Measurements from ENCODE around the gene ACE2.

ACE2 gene

DNA sequence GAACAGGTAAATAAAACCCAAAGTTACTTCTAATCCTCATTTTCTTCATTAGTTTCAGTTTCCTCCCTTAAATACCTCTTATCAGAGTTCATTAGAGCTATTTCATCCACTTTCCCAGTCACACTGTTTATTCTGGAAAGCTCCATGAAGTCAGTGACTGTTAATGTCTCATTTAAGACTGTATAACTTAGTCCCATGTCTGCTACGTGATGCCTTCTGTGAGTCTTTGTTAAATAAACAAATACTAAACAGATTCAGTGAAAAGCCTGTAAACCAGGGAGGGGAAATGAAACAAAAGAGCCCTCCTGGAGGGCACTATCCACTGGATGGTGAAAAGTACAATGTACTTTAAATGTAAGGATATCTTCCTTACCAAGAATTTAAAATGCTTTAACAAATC lies 24.7 kb downstream of the ACE2 start:
- peak; percentile 33 for DNase-seq (ENCODE audit: low read depth, low spot score)

DNA sequence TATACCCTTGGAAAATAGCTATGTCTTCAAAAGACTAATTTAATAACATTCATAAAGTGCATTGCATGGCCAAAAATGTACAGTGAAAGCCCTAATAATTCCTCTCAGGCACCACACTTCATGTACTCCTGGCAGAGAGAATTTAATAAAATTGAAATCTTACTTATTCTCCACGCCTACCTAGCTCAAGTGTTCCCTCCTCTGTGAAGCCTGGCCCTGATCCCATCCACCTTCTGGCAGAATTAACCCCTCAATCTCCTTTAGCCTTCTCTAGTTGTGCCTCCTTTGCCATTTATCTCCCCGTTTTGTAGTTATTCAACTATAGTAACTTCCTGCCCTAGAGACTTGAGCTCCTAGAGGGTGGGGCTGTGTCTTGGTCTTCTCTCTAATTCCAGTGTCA lies 26.7 kb downstream of the ACE2 start:
- DNase-seq (ENCODE audit: low read depth, low spot score) = no peak

DNA sequence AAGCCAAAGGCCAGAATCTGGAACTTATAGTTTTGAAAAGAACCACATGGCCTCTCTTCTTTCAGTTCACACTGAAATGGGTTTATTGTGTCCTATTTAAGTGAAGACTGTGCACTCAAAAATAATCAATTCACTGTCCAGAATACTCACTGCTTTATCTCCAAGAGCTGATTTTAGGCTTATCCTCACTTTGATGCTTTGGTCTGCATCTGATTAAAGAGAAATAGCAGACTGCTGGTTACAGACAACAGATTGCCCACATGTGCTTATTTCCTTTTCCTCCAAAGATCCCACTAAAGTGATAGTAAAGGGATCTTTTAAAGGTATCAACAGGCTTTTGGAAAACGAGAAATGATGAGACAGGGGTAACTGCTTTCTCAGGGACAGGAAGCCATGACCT lies 30.6 kb downstream of the ACE2 start:
- no peak for DNase-seq (ENCODE audit: low read depth, low spot score)

DNA sequence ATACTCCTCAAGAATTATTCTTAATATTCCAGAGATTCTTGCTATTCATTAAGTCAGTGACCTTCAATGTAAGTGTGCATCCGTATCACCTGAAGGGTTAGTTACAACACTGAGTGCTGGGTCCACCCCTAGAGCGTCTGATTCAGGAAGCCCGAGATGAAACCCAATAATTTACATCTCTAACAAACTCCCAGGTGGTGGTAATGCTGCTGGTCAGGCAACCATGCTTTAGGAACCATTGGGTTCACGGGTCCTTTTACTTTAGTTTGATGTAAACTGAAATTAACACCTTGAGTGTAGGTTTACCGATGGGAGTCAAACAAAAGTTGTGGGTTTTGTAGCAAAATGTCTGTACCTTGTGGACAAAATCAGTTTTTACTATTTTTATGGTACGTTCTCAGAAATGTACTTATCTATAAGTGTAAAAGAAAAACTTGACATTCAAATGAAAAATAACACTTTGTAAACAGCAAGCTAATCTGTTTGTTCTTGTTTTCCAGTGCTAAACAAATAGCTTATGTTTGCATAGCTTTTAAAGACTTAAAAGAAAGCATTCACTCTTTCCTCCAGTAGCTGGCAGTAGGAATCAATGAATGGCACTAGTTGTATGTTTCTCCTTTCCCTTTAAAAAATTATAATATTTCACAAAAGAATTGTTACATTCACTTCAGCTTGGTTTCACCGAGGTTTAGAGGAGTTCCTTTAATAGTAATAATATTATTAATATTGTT lies 32.7 kb downstream of the ACE2 start:
- DNase-seq (ENCODE audit: low read depth, low spot score) = peak; percentile 23

DNA sequence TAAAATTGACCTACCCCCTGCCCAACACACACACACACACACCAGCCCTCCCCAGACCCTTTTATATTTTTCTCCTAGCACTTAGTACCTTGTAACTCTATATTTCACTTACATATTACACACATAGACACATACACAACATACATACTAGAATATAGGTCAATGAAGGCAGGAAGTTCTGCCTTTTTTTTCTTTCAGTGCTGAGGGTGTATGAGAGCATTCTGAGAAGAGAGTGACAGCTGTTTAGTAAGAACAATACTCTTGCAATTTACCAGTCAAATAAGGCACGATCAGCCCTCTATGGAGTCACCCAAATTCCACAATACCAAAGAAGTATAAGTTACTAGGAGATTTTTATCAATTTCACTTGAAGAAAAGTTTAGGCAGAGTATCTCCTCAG lies 33.5 kb downstream of the ACE2 start:
- DNase-seq (ENCODE audit: low read depth, low spot score) = no peak

DNA sequence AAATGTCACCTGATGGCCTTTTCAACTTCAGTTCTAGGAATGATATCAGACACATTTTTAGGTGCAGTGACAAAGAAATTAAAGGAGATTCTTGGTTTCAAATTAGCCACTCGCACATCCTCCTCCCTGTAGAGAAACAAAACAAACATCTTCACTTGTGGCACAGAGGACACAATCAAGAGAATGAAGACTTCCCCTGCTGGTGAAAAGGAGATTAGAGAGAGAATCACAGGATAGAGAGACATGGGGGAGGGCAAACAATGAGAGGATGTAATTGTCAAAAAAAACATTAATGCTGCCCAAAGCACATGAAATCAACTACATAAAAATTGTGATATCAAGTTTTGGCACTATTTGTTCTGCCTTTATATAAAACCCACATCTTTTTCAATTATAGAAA lies 34.5 kb downstream of the ACE2 start:
- DNase-seq (ENCODE audit: low read depth, low spot score) = no peak

DNA sequence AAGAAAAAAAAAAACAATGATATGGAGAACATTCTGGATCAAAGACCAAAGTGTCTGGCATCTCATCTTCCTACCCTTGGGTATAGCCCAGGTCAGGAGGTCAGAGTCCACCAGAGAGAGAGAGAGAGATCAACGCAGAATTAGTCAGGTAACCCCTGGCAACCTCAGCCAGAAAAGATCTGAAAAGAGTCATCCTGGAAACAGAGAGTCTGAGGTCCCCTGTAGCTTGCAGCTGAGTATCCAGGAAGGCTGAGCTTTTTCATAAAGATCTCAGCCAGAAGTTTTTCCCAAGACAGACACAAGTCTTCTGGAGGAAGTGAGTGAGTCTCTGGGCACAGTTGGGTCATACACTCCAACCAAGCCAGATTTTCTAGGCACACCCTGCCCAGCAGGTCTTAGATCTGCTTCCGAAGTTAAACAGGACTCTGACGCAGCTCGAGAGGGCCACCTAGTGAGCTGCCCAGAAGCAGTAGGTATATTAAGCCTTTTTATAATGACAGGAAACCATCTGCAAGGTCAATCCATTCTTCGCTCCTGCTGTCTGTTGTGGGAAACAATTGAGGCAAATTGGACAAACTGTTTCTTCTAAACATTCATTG lies 35.7 kb downstream of the ACE2 start:
- DNase-seq (ENCODE audit: low read depth, low spot score) = peak; percentile 66

DNA sequence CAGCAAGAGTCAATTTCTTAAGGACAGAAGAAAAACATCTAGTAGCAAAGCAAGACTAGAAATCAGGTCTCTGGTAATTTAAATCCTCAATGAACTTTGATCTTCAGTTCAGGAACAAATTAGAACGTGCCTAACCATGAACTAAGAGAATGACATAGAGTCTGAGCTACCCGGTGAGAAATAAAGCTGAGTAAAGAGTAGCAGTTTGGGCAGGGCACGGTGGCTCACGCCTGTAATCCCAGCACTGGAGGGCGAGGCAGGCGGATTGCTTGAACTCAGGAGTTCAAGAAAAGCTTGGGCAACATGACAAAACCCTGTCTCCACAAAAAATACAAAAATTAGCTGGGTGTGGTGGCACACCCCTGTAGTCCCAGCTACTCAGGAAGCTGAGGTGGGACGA lies 37.7 kb downstream of the ACE2 start:
- DNase-seq (ENCODE audit: low read depth, low spot score) = no peak

DNA sequence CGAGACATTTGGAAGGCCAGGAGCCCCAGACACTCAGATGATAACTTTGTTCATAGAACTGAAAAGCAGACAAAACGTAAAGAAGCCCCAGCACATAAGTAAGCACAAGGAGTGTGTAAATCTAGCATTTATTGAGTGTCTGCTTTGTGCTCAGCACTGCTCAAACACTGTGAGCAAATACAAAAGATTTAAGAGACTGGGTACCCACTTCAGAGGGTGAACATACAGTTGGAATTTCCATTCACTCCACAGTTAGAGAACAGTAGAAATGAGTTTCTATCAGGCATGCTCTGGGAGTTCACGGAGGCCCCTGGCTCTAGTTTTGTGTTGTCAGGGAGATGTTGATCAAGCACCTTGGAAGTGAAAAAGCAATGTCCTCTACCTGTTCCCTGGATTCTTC lies 39.8 kb downstream of the ACE2 start:
- DNase-seq (ENCODE audit: low read depth, low spot score) = no peak

DNA sequence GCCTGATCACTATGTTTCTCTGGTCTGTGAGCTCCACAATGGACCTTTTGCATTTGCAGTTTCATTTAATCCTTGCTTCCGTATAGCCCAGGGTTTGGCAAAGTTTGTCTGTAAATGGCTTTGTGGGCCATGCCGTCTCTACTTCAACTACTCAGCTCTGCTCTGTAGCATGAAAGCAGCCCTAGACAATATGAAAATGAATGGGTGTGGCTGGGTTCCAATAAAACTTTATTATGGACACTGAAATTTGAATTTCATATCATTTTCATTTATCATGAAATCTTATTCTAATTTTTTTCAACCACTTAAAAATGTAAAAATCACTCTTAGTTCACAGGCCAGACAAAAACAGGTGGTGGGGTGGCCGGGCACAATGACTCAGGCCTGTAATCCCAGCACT lies 41.5 kb downstream of the ACE2 start:
- no peak for DNase-seq (ENCODE audit: low read depth, low spot score)

DNA sequence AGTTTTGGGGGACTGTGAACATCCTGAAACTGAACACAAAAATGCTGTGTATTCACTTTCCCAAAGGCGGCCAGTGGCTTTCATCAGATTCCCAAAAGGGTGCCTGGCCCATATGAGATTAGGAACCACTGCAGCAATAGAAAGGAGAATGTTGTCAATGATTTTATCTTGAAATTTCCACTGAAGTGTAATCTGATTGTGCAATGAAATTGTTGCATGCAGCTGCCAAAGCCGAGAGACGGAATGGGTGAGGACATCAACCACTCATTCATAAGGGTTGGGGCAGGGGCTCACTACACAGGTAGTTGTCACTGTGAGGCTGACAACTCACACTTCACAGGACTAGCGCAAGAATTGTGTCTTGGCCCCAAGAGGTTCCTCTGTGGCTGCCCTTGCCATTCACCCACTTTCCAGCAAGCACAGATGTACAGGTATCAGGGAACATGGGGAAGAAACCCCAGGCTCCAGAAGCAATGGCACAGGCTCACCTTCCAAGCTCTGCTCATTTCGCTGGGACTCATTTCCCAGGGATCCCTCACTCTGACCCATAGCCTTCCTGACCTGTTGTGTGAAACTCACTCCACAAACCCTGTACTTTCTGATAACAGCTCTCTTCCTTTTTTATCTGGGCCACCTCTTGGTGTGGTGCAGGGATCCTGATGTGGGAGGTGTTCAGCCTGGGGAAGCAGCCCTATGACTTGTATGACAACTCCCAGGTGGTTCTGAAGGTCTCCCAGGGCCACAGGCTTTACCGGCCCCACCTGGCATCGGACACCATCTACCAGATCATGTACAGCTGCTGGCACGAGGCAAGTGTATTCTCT lies 51.4 kb downstream of the ACE2 start:
- DNase-seq (ENCODE audit: low read depth, low spot score) = no peak

DNA sequence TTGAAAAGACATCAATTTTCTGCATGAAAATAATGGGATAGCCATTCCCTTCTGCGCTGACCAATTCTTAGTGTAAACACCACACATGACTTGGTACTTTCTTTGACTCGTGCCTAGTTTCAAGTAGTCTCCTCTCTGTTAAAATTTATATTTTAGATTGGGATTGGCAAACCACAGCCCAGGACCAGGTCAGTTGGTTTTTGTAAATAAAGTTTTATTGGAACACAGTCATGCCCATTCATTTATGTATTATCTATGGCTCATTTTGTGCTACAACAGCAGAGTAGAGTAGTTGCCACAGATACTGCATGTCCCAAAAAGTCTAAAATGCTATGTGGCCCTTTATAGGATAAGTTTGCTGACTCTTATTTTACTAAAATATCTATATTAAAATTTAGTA lies 53.4 kb downstream of the ACE2 start:
- no peak for DNase-seq (ENCODE audit: low read depth, low spot score)

DNA sequence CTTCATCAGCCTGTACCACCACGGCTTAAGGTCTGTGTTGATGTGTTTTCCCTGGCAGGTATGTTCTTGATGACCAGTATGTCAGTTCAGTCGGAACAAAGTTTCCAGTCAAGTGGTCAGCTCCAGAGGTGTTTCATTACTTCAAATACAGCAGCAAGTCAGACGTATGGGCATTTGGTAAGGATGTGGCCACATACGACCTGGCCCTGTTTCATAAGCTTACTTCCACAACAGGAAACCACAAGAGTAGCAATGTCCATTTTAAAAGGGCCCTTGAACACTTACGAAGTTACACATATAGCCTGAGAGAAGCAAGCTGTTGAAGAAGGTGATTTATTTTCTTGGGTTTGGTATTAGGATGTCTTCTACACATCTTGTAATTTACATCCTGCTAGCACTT lies 54.0 kb downstream of the ACE2 start:
- no peak for DNase-seq (ENCODE audit: low read depth, low spot score)

DNA sequence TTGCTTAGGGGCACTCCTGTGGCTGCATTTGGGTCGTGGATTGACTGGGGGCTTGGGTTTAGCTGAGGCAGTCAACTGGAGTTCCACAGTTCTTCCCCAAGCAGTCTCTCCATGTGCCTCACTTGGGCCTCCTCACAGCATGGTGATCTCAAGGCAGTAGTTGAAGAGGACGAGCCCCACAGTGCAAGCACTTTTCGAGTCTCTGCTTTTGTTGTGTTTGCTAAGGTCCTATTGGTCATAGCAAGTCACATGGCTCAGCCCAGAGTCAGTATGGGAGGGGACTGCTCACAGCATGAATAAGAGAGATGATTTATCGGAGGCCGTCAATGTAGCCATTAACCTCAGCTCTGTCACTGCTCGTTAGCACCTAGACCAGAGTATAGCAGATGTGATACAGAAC lies 70.4 kb downstream of the ACE2 start:
- no peak for DNase-seq (ENCODE audit: low read depth, low spot score)

DNA sequence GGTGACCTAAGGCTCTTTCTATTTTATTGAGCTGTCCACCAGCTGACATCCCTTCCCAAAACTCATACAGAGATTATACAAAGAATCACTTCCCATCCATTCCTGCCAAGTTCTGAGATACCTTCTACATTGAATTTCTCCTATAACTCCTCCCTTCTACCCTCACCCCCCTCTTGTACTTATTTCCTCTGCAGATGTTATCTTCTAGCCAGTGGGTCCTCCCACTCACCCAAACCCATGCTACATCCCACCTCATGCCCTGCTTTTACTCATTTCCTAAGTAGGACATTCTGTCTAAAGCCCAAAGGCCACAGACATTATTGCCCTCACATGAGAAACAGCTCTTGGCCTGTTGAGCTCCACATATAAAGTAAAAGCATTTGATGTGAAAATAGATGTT lies 71.6 kb downstream of the ACE2 start:
- no peak for DNase-seq (ENCODE audit: low read depth, low spot score)

DNA sequence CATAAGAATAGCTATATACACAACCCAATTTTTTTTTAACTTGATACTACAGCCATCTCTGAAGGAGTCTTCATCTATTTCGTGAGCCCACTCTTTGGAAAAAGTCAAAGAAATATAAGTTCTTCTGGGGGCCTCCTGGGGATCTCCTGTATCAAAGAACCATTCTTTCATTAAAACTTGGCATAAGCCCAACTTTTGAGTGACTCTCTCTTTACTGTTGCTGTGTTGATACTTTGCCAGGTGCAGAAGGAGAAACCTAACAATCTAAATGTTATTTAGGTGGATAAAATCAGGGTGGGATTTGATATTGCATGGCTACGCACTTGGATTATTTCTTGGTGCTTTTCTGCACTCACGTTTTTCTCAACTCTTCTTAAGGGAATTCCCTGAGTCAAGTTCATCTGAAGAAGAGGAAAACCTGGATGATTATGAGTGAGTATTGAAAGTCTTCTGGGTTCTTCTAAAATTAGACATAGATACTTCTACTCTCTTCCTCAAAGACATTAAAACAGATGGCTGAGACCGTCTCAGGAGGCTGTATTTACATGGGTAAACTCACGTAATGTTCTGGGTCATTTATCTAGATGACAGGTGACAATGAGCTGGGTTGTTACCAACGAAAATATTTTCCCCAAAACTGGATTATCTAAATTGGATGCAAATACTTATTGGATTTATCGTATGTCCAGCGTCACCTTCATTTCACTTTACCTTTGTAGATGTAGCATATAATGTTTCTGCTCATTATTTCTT lies 74.9 kb downstream of the ACE2 start:
- no peak for DNase-seq (ENCODE audit: low read depth, low spot score)

DNA sequence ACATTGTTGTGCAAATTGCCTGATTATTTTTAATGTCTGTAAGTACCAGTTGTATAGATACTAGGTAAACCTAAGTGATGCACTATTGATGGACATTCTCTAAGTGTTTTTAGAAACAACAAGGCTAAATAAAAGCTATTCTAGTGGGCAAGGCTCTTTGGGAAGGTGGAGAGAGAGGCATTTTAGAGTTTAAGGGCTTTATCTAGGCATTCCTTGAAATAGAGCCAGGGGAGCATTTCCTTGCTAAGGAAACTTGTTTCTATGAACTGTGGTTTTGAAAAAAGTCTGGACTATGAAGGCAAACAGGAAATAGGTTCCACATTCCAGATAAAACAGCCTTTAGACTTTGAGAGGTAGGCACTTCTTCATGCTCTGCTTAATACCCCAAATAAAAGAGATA lies 76.3 kb downstream of the ACE2 start:
- peak; percentile 77 for DNase-seq (ENCODE audit: low read depth, low spot score)

DNA sequence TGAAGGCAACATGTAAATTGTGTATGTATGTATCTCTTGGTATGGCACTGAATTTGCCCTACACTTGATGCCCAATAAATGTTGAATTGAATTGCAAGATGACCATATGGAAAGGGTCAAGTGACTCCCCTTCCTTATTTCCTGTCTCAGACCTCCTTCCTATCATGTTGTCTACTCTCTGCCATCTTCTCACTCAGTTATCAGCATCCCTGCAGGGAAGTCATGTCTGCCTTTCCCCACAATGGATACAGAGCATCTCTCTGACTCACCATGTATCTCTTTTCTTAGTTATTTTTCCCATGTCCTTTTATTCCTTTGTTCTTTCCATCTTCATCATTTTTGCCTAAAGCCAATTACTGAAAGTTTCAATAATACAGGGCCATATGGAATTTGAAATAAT lies 77.7 kb downstream of the ACE2 start:
- DNase-seq (ENCODE audit: low read depth, low spot score) = no peak

DNA sequence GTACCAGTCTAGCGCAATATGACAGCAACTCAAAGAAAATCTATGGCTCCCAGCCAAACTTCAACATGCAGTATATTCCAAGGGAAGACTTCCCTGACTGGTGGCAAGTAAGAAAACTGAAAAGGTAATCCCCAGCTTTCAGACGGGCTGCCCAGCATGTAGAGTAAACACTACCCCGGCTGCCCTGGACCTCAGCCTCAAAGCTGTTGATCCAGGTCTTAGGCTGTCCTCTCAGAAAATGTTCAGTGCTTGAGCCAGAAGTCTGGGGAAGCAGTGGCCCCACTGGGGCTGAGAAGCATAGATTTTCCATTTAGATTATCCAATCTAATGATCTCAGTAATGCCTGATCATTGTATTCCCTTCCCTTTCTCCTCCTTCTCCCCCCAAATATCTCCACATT lies 78.3 kb downstream of the ACE2 start:
- no peak for DNase-seq (ENCODE audit: low read depth, low spot score)

DNA sequence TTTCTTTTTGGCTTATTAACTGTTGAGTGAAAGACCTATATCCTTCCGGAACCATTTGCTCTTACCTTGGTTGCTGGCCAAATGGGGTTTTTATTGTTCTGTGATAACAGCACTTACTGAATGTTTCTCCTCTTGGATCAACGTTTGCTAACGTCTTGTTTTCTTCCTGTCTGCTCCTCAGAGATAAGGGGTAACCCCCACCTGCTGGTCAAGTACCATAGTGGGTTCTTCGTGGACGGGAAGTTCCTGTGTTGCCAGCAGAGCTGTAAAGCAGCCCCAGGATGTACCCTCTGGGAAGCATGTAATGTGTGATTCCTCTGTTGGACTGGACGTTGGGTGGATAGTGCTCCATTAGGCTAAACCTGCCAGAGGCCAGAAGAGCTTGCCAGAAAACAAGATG lies 84.8 kb downstream of the ACE2 start:
- DNase-seq (ENCODE audit: low read depth, low spot score) = no peak

DNA sequence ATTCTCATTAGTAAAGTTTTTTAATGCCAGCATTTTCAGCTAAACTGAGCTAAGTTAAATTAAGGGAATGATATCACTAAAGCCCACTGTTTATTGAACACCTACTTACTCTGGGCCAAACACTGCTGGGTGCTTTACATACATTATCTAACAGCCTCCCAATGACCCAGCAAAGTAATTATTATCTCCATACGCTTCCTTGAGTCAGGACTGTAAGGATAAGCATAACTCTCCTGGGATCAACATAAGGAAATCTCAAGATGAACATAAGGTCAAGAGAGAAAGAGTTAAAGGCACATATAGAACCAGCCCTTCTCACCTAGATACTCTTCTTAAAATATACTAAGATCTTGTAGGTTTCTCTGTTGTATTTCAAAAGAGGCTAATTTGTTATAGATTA lies 86.5 kb downstream of the ACE2 start:
- no peak for DNase-seq (ENCODE audit: low read depth, low spot score)

DNA sequence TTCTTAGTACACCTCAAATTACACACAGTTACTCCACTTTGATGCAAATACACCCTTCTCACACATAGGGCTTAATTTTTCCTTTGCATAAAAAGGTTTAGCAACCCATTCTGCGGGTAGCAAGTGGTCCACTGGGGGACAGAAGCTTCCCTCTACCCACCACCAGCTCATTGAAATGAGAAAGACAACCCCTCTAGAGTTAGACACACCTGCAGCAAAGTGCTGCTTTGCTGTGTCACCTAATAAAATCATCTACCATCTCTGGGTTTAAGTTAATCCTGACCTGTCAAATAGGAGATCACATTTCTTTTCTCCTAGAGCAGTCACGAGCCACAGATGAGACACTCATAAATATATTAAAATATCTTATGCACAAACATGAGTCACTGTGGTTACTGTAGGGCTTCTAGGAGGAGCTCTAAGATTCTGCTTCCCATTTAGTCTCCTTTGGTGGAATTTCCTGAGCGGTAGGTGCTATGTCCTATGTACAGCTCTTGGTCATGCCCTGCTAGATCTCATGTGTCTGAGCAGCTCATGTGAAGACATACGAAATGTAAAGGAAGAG lies 88.3 kb downstream of the ACE2 start:
- DNase-seq (ENCODE audit: low read depth, low spot score) = no peak
